Activated naive CD4-positive, alpha-beta T cell treated with anti-CD3 and anti-CD28 coated beads for 36 hours (primary cell): ENCODE results near the gene MVD. TPM values are rescaled to one million over a fixed set of nuclear protein-coding genes. Genes with fewer than 3 reads are reported as not detected.

Experiments used
- CTCF ChIA-PET: fragments of 350-600 bp; sonication (Branson Sonifier 250); formaldehyde crosslinking; loops from one replicate; lab custom pipeline; 2021; ENCODE audit warnings: antibody characterized with exemption; lab: Charles Lee
- DNase-seq: peaks from one replicate; pipeline ENCODE4 v3.0.0-alpha.2; 2020
- H3K27ac Mint-ChIP-seq: one replicate; pipeline ENCODE4 v1.8.0; 2021; ENCODE audit warnings: mild to moderate bottlenecking, mixed read lengths
- H3K27me3 Mint-ChIP-seq: one replicate; pipeline ENCODE4 v1.8.0; 2021; ENCODE audit warnings: low read depth, mixed read lengths
- H3K36me3 Mint-ChIP-seq: one replicate; pipeline ENCODE4 v1.8.0; 2021; ENCODE audit warnings: low read depth, mixed read lengths
- H3K4me1 Mint-ChIP-seq: one replicate; pipeline ENCODE4 v1.8.0; 2021; ENCODE audit warnings: low read depth, mixed read lengths
- H3K4me3 Mint-ChIP-seq: one replicate; pipeline ENCODE4 v1.8.0; 2021; ENCODE audit warnings: mild to moderate bottlenecking, moderate library complexity, mixed read lengths
- H3K9me3 Mint-ChIP-seq: one replicate; pipeline ENCODE4 v1.8.0; 2021; ENCODE audit warnings: mixed read lengths
- intact Hi-C: fragments of 100-400 bp; cut with micrococcal nuclease; formaldehyde crosslinking; loops from one replicate; pipeline ENCODE4 v1.15.1; 2023
- total RNA-seq, 2 experiments: library from RNA; stranded (reverse); gene quantifications; one replicate each; pipeline ENCODE4 v1.2.3, GENCODE V29; 2021

MVD gene
- total RNA-seq, 2 experiments from 2014 or later: 90.5 to 96.8 TPM

- peaks cover 36% of the 10 kb centered on the region for H3K4me1 Mint-ChIP-seq
- peaks cover 27% of the 10 kb centered on the region for H3K27me3 Mint-ChIP-seq
- peaks cover 1% of the 10 kb centered on the region for H3K36me3 Mint-ChIP-seq
- no peak for DNase-seq
- intact Hi-C loops: no loop called here
- H3K4me3 Mint-ChIP-seq: no peak overlapping the region
- H3K9me3 Mint-ChIP-seq: peaks cover 2% of the 10 kb centered on the region
- H3K27ac Mint-ChIP-seq: no peak overlapping the region
- CTCF ChIA-PET: no interaction called here
Measured at GRCh38 chr16:88640039-88640495, 22.8 kb downstream of the MVD start.

GRCh38 chr16:88639231-88640038 is 23.5 kb downstream of the MVD start:
- DNase-seq: no peak
- Mint-ChIP-seq H3K27ac (no peak overlapping the region), H3K36me3 (no peaks in the 10 kb centered on the region), H3K4me3 (no peak overlapping the region), H3K4me1 (peaks cover 40% of the 10 kb centered on the region), H3K9me3 (peaks cover 2% of the 10 kb centered on the region), H3K27me3 (peaks cover 27% of the 10 kb centered on the region)
- intact Hi-C loops: loop anchor here (5.0 kb wide), 1 partner anchor 63 kb away; no protein-coding TSS in a partner anchor
- CTCF ChIA-PET: interaction anchor here (0.7 kb wide), 1 partner anchor 96 kb away, joined by 3 read pairs; no protein-coding TSS in a partner anchor

- Mint-ChIP-seq H3K27ac (no peak within 1 kb of the TSS), H3K36me3 (no peaks in the 10 kb centered on the region), H3K4me1 (peaks cover 42% of the 10 kb centered on the region), H3K4me3 (no peak within 1 kb of the TSS), H3K9me3 (peaks cover 2% of the 10 kb centered on the region), H3K27me3 (peaks cover 27% of the 10 kb centered on the region)
- CTCF ChIA-PET: interaction anchor here (0.7 kb wide), 1 partner anchor 97 kb away, joined by 3 read pairs; no protein-coding TSS in a partner anchor
- DNase-seq: no peak
- intact Hi-C loops: loop anchor here (5.0 kb wide), 1 partner anchor 64 kb away; no protein-coding TSS in a partner anchor
Measured at GRCh38 chr16:88638323-88639230, 24.3 kb downstream of the MVD start, which contains the start of gene IL17C. IL17C (plus strand) TSS chr16:88638572; CDS start chr16:88638642, 70 bp downstream.

DNA sequence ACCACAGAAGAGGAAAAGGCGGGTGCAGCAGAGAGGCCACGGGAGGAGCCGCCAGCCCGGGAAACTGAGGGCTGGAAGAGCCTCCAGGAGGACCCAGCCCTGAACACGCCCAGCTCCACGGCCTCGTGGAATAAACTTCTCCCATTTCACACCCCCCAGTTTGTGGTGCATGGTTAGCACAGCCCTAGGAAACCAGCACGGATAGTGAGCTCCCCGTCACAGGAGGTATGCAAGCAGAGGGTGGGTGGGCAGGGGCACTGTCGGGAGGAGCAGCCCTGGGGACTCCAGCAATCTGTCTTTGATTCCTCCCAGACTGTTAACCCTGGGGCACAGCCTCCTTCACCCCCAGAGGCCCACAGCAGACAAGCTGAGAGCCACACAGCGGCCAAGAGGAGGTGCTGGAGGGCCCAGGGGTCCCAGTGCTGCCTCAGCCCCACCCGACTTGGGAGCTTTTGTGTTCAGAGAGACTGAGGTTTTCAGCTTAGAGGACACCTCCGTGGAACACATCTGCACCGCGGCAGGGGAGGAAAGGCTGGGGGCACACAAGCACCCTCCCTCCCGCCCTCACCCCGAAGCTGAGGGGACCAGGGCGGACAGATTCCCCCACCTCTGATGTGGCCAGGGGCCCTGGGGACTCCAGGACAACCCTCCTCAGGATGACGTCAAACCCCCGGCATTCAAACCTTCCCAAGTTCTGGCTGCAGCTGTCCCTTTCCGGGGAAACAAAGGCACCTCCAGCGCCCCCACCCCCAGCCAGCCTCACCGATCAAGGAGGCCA is 26.2 kb downstream of the MVD start:
- Mint-ChIP-seq H3K4me3 (no peak overlapping the region), H3K27ac (no peak overlapping the region), H3K36me3 (peaks cover 4% of the 10 kb centered on the region), H3K27me3 (peaks cover 27% of the 10 kb centered on the region), H3K4me1 (peaks cover 48% of the 10 kb centered on the region), H3K9me3 (peaks cover 2% of the 10 kb centered on the region)
- CTCF ChIA-PET: interaction anchor here (1.4 kb wide), 2 partner anchors 150 to 221 kb away, joined by 3 to 6 read pairs; no protein-coding TSS in a partner anchor
- intact Hi-C loops: loop anchor here (2.0 to 5.0 kb wide), 2 partner anchors 50 to 66 kb away; partner anchors contain the start of gene SNAI3
- no peak for DNase-seq

DNA sequence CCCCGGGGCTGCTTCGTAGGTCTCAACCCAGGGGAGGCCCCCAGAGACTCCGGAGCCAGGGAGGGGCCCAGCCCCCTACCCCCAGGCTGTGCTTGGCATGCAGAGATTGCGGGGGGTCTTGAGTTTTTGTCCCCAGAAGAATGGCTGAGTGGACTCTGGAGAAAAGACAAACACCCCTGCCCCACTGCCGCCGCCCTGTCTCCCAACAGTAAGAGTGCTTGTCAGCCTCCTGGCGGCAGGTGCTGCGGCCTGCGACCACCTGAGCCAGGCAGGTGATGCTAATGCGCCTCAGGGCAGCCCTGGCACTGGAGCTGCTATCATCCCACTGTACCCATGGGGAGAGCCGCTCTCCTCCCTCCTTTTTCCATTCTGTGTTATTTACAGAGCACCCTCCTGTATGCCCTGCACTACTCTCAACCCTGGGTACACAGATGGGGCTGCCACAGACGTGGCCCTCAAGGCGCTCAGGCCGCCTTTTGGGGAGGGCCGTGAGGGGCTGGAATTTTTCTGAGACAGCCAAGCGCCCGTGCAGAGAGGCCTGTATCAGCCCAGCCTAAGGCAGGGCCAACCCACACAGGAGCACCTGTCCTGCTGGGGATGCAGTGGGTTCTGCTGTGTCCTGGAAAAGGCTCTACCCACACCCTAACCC is 27.1 kb downstream of the MVD start:
- H3K27me3 Mint-ChIP-seq: peaks cover 27% of the 10 kb centered on the region
- no peak overlapping the region for H3K4me3 Mint-ChIP-seq
- H3K36me3 Mint-ChIP-seq: peaks cover 7% of the 10 kb centered on the region
- peaks cover 47% of the 10 kb centered on the region for H3K4me1 Mint-ChIP-seq
- intact Hi-C loops: loop anchor here (2.0 to 5.0 kb wide), 3 partner anchors 15 to 67 kb away; partner anchors contain the start of genes CYBA and SNAI3
- DNase-seq: no peak
- no peak overlapping the region for H3K27ac Mint-ChIP-seq
- CTCF ChIA-PET: interaction anchor here (1.4 kb wide), 1 partner anchor 151 kb away, joined by 6 read pairs; no protein-coding TSS in a partner anchor
- peaks cover 2% of the 10 kb centered on the region for H3K9me3 Mint-ChIP-seq

DNA sequence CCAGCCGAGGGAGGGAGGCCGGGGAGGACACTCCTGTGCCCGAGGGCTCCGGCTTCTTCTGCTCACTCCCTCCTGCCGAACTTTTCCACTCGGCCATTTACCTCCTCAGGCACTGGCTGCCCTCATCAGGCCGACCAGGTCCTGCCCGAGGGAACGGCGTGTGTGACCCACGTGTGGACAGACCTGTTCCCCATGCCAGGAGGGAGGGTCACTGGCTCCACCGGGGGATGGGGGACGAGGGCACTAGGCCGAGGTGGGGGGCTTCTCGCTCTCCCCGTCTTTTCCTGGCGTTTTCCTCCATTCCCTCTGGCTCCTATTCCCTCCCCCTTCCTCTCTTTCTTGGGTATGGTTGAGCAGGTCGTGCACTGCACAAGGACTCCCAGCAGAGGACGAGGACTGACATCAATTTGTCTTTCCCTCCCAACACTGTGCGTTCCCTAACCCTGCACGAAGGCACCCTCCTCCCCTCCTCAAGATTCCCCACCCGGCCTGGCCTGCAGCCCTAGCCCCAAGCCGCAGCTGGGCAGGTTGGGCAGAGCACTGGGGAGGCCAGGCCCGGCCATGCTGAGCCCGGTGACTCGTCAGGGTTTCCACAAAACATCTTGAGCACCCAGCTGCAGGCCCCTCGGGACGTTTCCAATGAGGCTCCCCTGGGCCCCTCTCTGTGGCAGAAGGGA is 27.8 kb downstream of the MVD start:
- Mint-ChIP-seq H3K27me3 (peaks cover 22% of the 10 kb centered on the region), H3K9me3 (peaks cover 2% of the 10 kb centered on the region), H3K4me1 (peaks cover 43% of the 10 kb centered on the region), H3K27ac (no peak overlapping the region), H3K36me3 (peaks cover 7% of the 10 kb centered on the region), H3K4me3 (peak overlapping the region; percentile 48)
- CTCF ChIA-PET: no interaction called here
- no peak for DNase-seq
- intact Hi-C loops: loop anchor here (2.0 to 5.0 kb wide), 2 partner anchors 16 to 67 kb away; partner anchors contain the start of gene CYBA

- Mint-ChIP-seq H3K27me3 (peaks cover 19% of the 10 kb centered on the region), H3K4me3 (peak overlapping the region; percentile 52), H3K36me3 (peaks cover 7% of the 10 kb centered on the region), H3K4me1 (peaks cover 40% of the 10 kb centered on the region), H3K27ac (no peak overlapping the region), H3K9me3 (peaks cover 2% of the 10 kb centered on the region)
- CTCF ChIA-PET: interaction anchor here (0.9 to 1.2 kb wide), 2 partner anchors 64 to 103 kb away, joined by 3 read pairs; partner anchors contain the start of gene ZC3H18
- DNase-seq: peak; percentile 56
- intact Hi-C loops: loop anchor here (2.0 kb wide), 1 partner anchor 16 kb away; the partner anchor contains the start of gene CYBA
Measured at GRCh38 chr16:88634141-88634993, 28.5 kb downstream of the MVD start.

- intact Hi-C loops: loop anchor here (2.0 kb wide), 1 partner anchor 17 kb away; the partner anchor contains the start of gene CYBA
Measured at GRCh38 chr16:88633684-88634140, 29.2 kb downstream of the MVD start.

DNA sequence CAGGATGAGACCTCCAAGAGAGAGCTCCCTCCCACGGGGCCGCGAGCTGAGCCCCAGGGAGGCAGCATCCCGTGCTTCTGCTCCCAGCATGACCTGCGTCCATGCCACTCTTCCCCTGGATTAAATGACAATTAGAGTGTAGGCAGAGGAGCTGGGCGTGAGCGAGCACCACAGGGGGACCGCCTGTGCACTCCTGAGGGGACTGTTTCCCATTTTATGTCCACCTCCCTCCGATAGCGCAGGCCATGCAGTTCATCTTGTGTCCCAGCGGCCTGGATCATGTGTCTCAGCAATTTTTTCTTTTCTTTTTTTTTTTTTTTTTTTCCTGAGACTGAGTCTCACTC is 30.3 kb downstream of the MVD start:
- CTCF ChIA-PET: interaction anchor here (1.1 kb wide), 1 partner anchor 195 kb away, joined by 3 read pairs; no protein-coding TSS in a partner anchor
- Mint-ChIP-seq H3K27ac (no peak overlapping the region), H3K27me3 (peaks cover 12% of the 10 kb centered on the region), H3K9me3 (peaks cover 2% of the 10 kb centered on the region), H3K4me3 (no peak overlapping the region), H3K36me3 (peaks cover 8% of the 10 kb centered on the region), H3K4me1 (peaks cover 28% of the 10 kb centered on the region)
- no peak for DNase-seq
- intact Hi-C loops: no loop called here

More at GRCh38 chr16:88633684-88634140, 29.2 kb downstream of the MVD start:
- Mint-ChIP-seq H3K9me3 (peaks cover 2% of the 10 kb centered on the region), H3K4me1 (peaks cover 39% of the 10 kb centered on the region), H3K27me3 (peaks cover 19% of the 10 kb centered on the region), H3K27ac (no peak overlapping the region), H3K36me3 (peaks cover 7% of the 10 kb centered on the region), H3K4me3 (peak overlapping the region; percentile 52)
- peak; percentile 59 for DNase-seq
- CTCF ChIA-PET: interaction anchor here (0.9 to 1.2 kb wide), 2 partner anchors 63 to 104 kb away, joined by 3 read pairs; partner anchors contain the start of gene ZC3H18
